Activated CD4-positive, alpha-beta T cell treated with anti-CD3 and anti-CD28 coated beads, Interleukin-2, Interleukin-4, amounts not matched to agents 100 ng/mL and 50 ng/mL, durations not matched to agents 16 hours and 8 hours (primary cell): Measurements from ENCODE around the gene TBKBP1.

Experiments used
- DNase-seq: peaks from one replicate; pipeline ENCODE4 v3.0.0-alpha.2; 2020; ENCODE audit warnings: low spot score

The TBKBP1 gene

DNA sequence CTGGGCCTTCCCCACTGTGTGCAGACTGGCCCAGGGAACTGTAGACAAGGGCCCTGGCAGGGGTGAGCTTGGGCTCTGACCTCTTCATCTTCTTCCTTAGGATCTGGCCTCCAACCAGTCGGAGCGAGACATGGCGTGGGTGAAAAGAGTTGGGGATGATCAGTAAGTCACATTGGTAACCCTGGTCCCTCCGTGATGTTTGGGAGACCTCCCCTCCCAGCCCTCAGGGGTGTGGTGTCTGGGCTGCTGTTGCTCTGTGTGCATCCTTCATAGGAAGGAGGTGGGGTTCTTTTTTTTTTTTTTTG, 5.5 kb downstream of the TBKBP1 start:
- no peak for DNase-seq

- peak; percentile 73 for DNase-seq
Observed at GRCh38 chr17:47700471-47701449, 6.8 kb downstream of the TBKBP1 start.

DNA sequence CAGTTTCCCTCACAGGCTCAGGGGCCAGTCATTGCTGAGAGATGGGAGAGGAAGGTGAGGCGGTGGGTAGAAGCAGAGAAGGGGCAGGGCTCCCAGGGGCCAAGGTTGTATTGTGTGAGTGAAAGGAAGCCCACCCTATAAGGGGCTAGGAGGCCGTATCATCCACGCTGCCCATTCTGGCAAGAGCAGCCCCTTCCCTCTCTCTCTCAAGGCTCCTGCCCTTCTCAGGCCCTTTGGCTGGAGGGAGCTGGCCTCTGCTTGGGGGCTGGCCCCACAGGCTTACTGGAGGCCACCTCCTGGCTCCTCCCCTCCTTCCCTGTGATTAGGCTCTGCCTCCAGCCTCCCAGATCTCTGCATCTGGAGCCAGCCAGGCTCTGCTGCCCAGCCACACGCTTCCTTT, 7.6 kb downstream of the TBKBP1 start:
- no peak for DNase-seq

- DNase-seq = no peak
Observed at GRCh38 chr17:47702391-47702995, 8.5 kb downstream of the TBKBP1 start.

GRCh38 chr17:47703191-47703591, 9.2 kb downstream of the TBKBP1 start:
- DNase-seq = peak; percentile 58

- DNase-seq = no peak
Observed at GRCh38 chr17:47703671-47704070, 9.7 kb downstream of the TBKBP1 start.

GRCh38 chr17:47704116-47704515, 10.2 kb downstream of the TBKBP1 start:
- DNase-seq = no peak

DNA sequence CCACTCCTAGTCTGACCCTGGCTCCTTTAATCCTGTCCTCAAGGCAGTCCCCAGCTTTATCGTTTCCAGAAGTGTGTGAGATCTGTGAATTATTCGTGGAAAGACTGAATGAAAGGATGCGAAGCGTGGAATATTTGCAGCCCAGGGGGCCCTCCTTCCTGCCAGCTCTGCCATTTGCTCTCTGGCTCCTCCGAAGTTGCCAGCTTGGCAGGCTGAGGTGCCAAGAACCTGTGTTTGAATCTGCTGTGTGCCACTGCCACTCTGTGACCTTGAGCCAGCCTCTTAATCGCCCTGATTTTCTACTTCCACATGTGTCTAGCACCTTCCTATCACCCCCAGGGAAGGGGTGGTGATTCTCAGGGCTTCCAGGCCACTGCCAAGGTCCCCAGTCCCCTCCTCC, 10.8 kb downstream of the TBKBP1 start:
- no peak for DNase-seq

DNA sequence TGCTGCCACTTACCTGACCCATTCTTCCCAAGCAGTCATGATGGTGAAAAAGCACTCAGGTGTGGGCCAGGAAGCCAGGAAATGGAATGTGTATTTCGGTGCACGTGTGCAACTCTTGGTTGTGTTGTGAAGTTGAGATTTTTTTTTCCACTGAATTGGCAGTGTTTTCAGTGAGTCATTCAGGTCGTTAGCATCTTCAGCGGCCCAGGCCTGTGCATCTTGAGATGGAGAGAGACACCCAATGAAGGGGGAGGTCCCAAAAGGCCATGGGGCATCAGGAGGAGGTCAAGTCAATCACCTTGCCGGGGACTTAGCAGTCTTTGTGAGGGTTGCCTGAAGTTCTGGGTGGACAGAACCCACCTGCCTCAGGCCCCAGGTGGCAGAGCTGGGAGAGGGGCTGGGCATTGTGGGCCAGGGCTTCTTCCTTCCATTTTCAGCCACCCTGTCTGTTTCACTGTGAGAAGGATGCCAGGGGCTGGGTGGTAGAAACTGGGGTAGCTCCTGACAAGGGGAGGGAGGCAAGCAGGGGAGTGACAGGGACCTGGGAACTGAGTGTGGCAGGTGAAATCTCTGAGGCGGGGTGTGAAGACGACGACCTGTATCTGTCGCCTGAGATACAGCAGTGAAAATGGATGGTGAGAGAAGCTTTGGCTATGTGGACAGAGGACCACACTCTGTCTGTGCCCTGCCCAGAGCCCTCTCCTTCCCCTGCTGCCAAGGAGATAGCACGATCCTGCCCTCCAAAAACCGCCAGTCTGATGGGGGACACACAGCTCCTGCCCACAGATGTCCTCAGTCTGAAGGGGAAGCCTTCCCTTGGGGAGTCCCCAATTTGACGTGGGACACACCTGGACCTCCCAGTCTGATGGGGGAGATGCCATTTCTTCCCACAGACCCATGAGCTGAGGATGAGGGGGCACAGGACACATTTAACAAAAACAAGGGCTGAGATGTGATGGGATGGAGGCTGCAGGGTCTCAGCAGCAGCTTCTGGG, 11.9 kb downstream of the TBKBP1 start:
- peak; percentile 85 for DNase-seq

DNA sequence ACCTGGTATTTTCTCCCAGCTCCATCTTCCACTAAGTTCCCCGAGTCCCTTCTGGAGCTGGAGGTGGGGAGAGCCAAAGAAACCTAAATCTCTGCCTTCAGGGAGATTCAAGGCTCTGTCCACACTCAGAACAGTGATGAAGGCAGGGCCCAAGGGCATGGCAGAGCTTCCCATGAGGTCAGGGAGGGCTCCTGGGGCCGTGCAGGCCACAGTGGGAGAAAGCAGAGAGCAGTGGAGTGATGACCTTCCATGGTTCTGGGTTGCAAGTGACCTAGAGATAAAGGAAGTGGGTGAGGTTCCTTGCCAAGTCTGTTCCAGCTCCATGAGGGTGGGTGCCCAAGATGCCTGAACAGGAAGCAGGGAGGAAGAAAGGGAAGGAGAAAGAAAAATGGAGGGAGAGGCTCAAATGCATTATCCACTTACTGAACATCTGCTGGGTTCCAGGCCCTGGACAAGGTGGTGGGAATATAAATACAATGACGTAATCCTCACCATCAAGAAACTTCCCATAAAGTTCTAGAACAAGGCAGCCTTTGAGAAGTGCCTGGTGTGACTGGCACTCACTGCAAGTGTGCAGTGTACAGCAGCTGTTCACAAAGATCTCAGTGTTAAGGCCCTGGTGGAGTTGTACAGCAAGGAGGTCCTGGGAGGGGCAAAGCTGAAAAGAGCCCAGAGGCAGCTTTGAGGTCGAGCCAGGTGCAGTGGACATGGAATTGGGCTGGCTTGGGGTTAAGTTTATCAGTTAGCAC, 13.3 kb downstream of the TBKBP1 start:
- no peak for DNase-seq

DNA sequence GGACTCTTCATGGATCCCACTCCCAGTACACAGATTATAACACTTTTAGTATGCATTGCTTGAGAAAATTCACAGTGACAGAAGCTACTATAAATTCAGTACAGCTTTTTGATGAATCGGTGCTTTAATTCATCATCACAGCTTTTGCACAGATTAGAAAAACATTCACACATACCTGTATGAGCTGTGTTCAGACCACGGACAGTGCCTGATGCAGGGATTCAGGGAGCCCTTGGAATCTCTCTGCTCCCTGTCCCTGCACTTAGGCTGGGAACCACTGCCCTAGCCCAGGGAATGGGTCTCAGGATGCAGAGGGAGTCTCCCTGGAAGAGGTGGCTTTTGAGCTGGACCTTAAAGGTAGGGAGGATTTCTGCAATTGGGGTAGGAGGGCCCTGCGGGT, 13.9 kb downstream of the TBKBP1 start:
- DNase-seq = no peak

GRCh38 chr17:47708312-47708863, 14.4 kb downstream of the TBKBP1 start:
- no peak for DNase-seq

DNA sequence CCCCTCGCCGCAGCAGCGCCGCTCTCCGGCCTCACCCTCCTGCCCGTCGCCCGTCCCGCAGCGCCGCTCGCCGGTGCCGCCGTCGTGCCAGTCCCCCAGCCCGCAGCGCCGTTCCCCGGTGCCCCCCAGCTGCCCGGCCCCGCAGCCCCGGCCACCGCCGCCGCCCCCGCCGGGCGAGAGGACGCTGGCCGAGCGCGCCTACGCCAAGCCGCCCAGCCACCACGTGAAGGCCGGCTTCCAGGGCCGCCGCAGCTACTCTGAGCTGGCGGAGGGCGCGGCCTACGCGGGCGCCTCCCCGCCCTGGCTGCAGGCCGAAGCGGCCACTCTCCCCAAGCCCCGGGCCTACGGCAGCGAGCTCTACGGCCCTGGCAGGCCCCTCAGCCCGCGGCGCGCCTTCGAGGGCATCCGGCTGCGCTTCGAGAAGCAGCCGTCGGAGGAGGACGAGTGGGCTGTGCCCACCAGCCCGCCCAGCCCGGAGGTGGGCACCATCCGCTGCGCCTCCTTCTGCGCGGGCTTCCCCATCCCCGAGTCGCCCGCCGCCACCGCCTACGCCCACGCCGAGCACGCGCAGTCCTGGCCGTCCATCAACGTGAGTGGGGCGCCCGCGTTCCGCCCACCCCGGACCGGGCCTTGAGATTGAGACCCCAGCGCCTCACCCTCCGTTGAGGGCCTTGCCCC, 15.0 kb downstream of the TBKBP1 start:
- DNase-seq = no peak

DNA sequence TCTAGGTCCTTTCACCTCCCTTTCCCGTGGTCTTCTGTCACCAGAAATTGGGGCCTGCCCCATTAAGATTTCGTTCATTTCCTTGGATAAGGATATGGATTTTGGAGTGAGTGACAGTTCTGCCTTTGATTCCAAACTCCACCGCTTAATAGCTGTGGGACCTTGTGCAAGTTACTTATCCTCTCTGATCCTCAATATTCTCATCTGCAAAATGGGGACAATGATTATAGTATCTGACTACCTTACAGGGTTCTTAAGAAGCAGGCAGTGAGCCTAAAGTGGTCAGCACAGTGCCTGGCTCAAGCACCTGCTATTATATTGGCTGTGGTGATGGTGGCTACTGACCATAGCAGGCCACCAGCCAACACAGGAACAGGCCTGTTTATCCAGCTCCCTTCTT, 15.6 kb downstream of the TBKBP1 start:
- no peak for DNase-seq

DNA sequence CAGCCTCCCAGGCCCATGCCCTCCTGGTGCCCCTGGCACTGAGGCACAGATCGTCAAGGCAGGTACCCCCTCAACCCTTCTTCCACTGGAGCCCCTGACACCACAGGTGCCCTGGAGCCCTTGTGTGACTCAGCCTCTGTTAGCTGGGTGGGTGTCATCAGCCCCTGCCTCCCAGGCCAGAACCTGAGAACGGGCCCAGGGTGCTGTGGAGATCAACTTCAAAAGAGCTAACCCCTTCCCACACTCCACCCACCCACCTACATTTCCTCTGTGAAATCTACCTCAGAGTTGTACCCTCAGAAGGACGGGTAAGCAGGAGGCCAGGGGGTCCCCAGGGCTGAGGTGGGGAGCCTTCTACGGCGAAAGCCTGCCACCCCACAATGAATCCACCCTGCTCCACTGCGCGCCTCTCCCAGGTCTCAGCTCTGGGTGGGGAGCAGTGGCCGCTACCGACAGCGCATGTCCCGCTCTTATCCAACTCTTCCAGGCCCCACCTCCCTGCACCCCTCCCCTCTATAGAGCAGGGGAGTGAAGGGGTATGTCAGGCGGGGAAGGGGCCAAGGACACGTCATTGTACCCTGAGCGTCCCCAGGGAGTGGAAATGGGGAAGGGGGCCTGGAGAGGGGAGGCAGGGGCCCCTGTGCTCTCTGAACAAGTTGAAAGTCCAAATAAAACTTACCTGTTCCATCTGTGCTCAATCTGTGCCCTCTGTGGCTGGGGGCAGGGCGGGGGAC, 17.6 kb downstream of the TBKBP1 start:
- DNase-seq = no peak

- no peak for DNase-seq
Observed at GRCh38 chr17:47712330-47713023, 18.5 kb downstream of the TBKBP1 start.

DNA sequence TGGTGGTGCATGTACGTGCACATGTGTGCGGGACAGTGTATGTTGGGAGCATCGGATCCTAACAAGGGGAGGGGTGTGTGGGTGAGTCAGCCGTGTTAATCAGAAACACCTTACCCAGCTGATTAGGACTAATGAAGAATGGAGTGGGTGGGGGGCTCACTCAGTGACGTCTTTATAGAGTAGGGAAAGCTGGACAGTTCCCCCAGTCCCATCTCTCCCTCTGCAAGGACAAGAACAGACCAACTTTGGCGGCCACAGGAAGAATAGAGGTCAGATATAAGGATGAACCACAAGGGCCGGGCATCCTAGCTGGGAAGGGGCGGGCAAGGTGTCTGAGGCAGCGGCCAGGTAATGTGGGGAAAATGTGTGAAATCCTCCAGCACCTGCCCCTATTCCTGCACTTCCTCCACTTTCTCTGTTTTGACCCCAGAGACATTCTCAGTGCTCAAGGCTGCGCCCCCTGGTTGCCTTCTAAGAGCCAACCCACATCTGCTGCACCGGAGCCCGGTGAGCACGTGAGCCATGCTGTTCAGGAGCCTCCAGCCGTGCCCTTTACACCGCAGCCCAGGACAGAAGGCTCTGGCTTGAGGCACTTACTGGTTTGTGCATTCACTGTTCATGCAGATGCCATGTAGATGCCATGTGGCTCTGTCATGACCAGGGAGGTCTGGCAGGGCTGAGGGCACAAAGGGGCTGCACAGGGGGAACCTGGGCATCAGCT, 20.2 kb downstream of the TBKBP1 start:
- DNase-seq = no peak

DNA sequence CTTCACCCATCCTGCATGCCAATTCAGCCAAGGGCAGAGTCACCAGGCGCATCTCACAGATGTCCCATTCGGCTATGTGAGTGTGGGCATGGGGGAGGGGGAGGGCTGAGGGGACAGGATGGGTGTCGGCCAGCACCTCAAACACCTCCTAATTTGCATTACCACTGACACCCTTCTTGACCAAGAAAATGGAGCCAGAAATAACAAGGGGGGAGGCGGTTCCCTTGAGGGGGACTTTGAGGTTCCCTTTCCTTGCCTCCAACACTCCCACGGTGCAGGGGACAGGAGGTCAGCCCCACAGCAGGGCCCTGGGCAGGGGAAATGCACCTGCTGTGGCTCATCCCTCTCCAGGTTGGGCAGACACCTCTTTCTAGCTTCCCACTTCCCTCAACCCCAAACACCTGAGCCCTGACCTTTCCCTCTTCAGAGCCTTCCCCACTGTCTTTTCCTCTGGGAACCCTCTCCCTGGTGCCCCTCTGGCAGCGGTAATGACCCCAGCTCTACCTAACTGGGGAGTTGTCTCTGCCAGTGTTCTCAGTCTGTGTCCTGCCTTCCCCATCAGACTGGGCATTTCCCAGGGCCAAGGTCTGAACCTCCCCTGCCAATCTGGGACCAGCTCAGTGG, 20.9 kb downstream of the TBKBP1 start:
- no peak for DNase-seq
